Ovary (tissue), 9 donors: ENCODE data around the gene KDM2B. TPM values are rescaled to one million over a fixed set of nuclear protein-coding genes. Genes with fewer than 3 reads are reported as not detected.

Experiments used
- DNase-seq, 5 donors: peaks; one replicate each; pipeline ENCODE4 v3.0.0-alpha.2; 2019 to 2020
- H3K27ac ChIP-seq, 2 donors: fragments of 200-600 bp; one replicate each; pipeline versions ENCODE4 v1.5.1 to v1.8.0; 2019 to 2022
- H3K27me3 ChIP-seq: fragments of 200-600 bp; one replicate; pipeline ENCODE4 v1.8.0; 2022
- H3K36me3 ChIP-seq: fragments of 200-600 bp; sonication (generic); one replicate; pipeline ENCODE4 v1.5.1; 2019
- H3K4me1 ChIP-seq: one replicate; pipeline ENCODE4 v1.8.1; 2013; ENCODE audit warnings: mild to moderate bottlenecking, moderate library complexity; ENCODE audit not compliant: insufficient read depth
- H3K4me3 ChIP-seq: fragments of 200-600 bp; sonication (generic); one replicate; pipeline ENCODE4 v1.5.1; 2017
- H3K9me3 ChIP-seq, 2 donors: fragments of 200-600 bp in 1 of 2; sonication (generic) in 1 of 2; one replicate each; pipeline versions ENCODE4 v1.5.1 to v1.8.1; 2013 to 2019; ENCODE audit warnings: mild to moderate bottlenecking in 1 of 2, moderate library complexity in 1 of 2
- EP300 ChIP-seq: sonication (generic); formaldehyde crosslinking; IDR thresholded peaks from one replicate; pipeline ENCODE4 v1.6.1; 2017; ENCODE audit warnings: antibody characterized with exemption
- POLR2A ChIP-seq: fragments of 450-650 bp; IDR thresholded peaks from one replicate; pipeline ENCODE4 v1.6.1; 2017; ENCODE audit warnings: antibody characterized with exemption, mild to moderate bottlenecking, moderate library complexity
- WGBS, 3 donors: extraction: QIAGEN DNeasy Blood & Tissue Kit in 1 of 3; methylation state at CpG; one replicate each; pipeline versions ENCODE4 v1.1.5 to v1.1.7; 2013 to 2017; 5-methylcytosine and 5-hydroxymethylcytosine counted together
- intact Hi-C, 4 donors: fragments of 100-400 bp; cut with DNase I; formaldehyde crosslinking; loops; one replicate each; pipeline versions ENCODE4 v1.11.0 to v1.15.1; 2022 to 2023
- polyA plus RNA-seq, 2 donors: library from polyadenylated mRNA; stranded (reverse); fragments of 200-250 nt in 1 of 2; fragments of 350-450 nt in 1 of 2; fragmentation: Illumina TruSeq in 1 of 2; extraction: RNeasy Lipid Tissue Mini Kit (QIAGEN cat#74804) in 1 of 2; gene quantifications; one replicate each; pipeline ENCODE4 v1.2.3, GENCODE V29; 2013 to 2014
- total RNA-seq, 7 donors: library from RNA; depleted of rRNA in 2 of 7; stranded (reverse); fragments of >200 nt in 2 of 7; fragmentation: NEBNext Ultra II Directional in 3 of 7; extraction: Animal tissue kit (Norgen Biotek cat#: 25700) in 3 of 7; gene quantifications; one replicate each; pipeline versions ENCODE4 v1.1.0 to v1.2.4, GENCODE V29; 2016 to 2023
- TF ChIP-seq, protein P1 (sequence below), 3 donors: fragments of 450-650 bp in 2 of 3; fragments of 200-600 bp in 1 of 3; IDR thresholded peaks; one replicate each; pipeline versions ENCODE4 v1.5.1 to v1.8.0; 2016 to 2022; ENCODE audit warnings: antibody characterized with exemption in 3 of 3, mild to moderate bottlenecking in 1 of 3
- donor health status: DM: no; HTN: no; CAD: no; lungs with moderate emphysema.
- donor health status: DM: no; HTN: no; CAD: no.
- donor health status: Bipolar disorder and iron deficiency.
- donor health status: DM: yes; HTN: yes; CAD: no.
- donor health status: DM: no; HTN: no; CAD: no.
- donor health status: DM: yes; HTN: yes; CAD: no.

The KDM2B gene
- total and polyA plus RNA-seq, 9 donors = 13.2 to 33.6 (median 23.4) TPM

DNA sequence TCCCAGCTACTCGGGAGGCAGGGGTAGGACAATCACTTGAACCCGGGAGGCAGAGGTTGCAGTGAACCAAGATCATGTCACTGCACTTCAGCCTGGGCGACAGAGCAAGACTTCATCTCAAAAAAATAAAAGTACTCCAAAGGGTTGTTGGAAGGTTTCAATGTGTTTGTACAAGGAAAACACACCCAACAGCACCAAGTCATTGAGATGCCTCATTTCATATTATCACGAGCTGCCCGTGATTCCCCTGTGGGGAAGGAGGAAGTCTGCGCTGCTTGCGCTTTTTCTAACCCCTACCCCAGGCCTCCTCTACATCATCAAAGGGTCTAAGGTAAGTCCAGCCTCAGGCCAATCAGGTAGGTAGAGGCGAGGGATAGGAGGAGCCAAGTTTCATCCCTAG, 73.6 kb downstream of the KDM2B start:
- intact Hi-C loops = loop anchor here in 1 of 4 donors (10.0 kb wide), 1 partner anchor 168 kb away; no protein-coding TSS in a partner anchor
- TF ChIP-seq, protein P1, sequence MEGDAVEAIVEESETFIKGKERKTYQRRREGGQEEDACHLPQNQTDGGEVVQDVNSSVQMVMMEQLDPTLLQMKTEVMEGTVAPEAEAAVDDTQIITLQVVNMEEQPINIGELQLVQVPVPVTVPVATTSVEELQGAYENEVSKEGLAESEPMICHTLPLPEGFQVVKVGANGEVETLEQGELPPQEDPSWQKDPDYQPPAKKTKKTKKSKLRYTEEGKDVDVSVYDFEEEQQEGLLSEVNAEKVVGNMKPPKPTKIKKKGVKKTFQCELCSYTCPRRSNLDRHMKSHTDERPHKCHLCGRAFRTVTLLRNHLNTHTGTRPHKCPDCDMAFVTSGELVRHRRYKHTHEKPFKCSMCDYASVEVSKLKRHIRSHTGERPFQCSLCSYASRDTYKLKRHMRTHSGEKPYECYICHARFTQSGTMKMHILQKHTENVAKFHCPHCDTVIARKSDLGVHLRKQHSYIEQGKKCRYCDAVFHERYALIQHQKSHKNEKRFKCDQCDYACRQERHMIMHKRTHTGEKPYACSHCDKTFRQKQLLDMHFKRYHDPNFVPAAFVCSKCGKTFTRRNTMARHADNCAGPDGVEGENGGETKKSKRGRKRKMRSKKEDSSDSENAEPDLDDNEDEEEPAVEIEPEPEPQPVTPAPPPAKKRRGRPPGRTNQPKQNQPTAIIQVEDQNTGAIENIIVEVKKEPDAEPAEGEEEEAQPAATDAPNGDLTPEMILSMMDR (IDR thresholded peaks at IDR 0.05) = no peak
- TF ChIP-seq POLR2A (no peak), EP300 (no peak)
- Histone ChIP-seq H3K27ac (no peak overlapping the region), H3K36me3 (no peaks in the 10 kb centered on the region), H3K4me3 (no peak overlapping the region), H3K9me3 (no peaks in the 10 kb centered on the region), H3K4me1 (no peaks in the 10 kb centered on the region), H3K27me3 (no peaks in the 10 kb centered on the region)
- DNase-seq = no peak
- 90 to 93% (median 92%) methylated on average over 8 of the region's 8 CpGs for WGBS, 3 donors

DNA sequence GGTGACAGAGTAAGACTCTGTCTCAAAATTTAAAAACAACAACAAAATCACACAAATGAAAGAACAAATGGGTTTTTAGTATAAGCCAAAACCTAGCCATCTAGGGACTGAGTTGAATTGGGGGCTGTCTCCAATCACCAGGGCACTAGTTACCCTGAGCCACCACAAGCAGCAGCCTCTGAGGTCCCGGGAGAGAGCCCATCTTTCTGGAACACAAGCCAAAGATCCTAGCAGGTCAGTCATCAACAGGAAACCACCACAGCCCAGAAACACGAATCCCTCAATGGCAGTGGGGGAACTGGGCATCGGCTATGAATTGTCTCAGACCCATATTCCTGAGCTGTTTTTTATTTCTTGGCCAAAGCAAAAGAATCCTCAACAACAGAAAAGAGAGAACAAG, 75.3 kb downstream of the KDM2B start:
- TF ChIP-seq EP300 (no peak), POLR2A (no peak)
- TF ChIP-seq, protein P1 (IDR thresholded peaks at IDR 0.05) = no peak
- H3K27me3 ChIP-seq = no peaks in the 10 kb centered on the region
- H3K4me1 ChIP-seq = no peaks in the 10 kb centered on the region
- no peak overlapping the region for H3K27ac ChIP-seq
- 51 to 72% (median 51%) methylated on average over 3 of the region's 3 CpGs for WGBS, 3 donors
- DNase-seq = no peak
- H3K4me3 ChIP-seq = no peak overlapping the region
- H3K9me3 ChIP-seq = no peaks in the 10 kb centered on the region
- intact Hi-C loops = loop anchor here in 1 of 4 donors (10.0 kb wide), 1 partner anchor 169 kb away; no protein-coding TSS in a partner anchor
- H3K36me3 ChIP-seq = no peaks in the 10 kb centered on the region

DNA sequence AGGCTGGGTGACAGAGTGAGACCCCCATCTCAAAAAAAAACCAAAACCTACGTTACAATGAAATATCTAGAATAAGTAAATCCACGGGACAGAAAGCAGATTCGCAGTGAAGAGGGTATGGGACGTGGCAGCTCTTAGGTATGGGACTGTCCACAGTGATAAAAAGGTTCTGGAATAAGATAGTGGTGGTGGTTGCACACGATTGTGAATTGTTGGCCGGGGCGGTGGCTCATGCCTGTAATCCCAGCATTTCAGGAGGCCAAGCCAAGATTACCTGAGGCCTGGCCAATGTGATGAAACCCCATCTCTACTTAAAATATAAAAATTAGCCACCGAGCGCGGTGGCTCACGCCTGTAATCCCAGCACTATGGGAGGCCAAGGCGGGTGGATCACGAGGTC, 76.3 kb downstream of the KDM2B start:
- intact Hi-C loops = loop anchor here in 3 of 4 donors (5.0 to 10.0 kb wide), 2 partner anchors 170 to 173 kb away; no protein-coding TSS in a partner anchor
- no peaks in the 10 kb centered on the region for H3K4me1 ChIP-seq
- no peak overlapping the region for H3K4me3 ChIP-seq
- TF ChIP-seq EP300 (no peak), POLR2A (no peak)
- TF ChIP-seq, protein P1 (IDR thresholded peaks at IDR 0.05) = no peak
- no peak overlapping the region for H3K27ac ChIP-seq
- no peaks in the 10 kb centered on the region for H3K36me3 ChIP-seq
- DNase-seq = no peak
- no peaks in the 10 kb centered on the region for H3K27me3 ChIP-seq
- H3K9me3 ChIP-seq = no peaks in the 10 kb centered on the region
- 91 to 94% (median 93%) methylated on average over 13 of the region's 13 CpGs for WGBS, 3 donors

DNA sequence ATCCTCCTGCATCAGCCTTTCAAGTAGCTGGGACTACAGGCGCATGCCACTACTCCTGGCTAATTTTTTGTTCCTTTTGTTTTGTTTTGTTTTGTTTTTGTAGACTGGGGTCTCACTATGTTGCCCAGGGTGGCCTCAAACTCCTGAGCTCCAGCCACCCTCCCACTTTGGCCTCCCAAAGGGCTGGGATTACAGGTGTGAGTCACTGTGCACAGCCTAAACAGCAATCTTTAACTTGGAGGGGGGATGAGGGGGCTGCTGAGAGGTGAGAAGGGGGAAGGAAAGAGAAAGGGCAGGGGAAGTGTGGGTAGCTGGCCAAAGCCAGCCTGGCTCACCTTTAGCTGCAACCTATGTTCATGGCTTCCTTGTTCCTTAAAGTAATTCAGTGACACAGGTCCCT, 77.4 kb downstream of the KDM2B start:
- Histone ChIP-seq H3K36me3 (no peaks in the 10 kb centered on the region), H3K4me3 (no peak overlapping the region), H3K9me3 (no peaks in the 10 kb centered on the region), H3K27ac (no peak overlapping the region), H3K27me3 (no peaks in the 10 kb centered on the region), H3K4me1 (no peaks in the 10 kb centered on the region)
- DNase-seq = no peak
- intact Hi-C loops = loop anchor here in 3 of 4 donors (5.0 to 10.0 kb wide), 2 partner anchors 171 to 174 kb away; no protein-coding TSS in a partner anchor
- TF ChIP-seq, protein P1 (IDR thresholded peaks at IDR 0.05) = no peak
- WGBS, 3 donors = 83 to 100% (median 100%) methylated on average over 1 of the region's 1 CpG
